Transverse colon (tissue), 4 donors: Measurements from ENCODE around the gene KRTAP12-2. TPM values are rescaled to one million over a fixed set of nuclear protein-coding genes. Genes with fewer than 3 reads are reported as not detected.

ENCODE experiments used
- DNase-seq: peaks from one replicate; pipeline ENCODE4 v3.0.0-alpha.2; 2019
- H3K27ac ChIP-seq, 4 donors: fragments of 200-600 bp; sonication (generic); 2 replicates each; pipeline ENCODE4 v1.5.1; 2016 to 2018; ENCODE audit warnings: inconsistent platforms in 4 of 4
- H3K27me3 ChIP-seq: fragments of 200-600 bp; sonication (generic); 2 replicates; pipeline ENCODE4 v1.5.1; 2017; ENCODE audit warnings: inconsistent platforms
- H3K36me3 ChIP-seq, 4 donors: fragments of 200-600 bp; sonication (generic); 2 replicates each; pipeline ENCODE4 v1.5.1; 2017 to 2019; ENCODE audit warnings: inconsistent platforms in 4 of 4
- H3K4me1 ChIP-seq, 4 donors: fragments of 200-600 bp; sonication (generic); 2 replicates each; pipeline ENCODE4 v1.5.1; 2017 to 2020; ENCODE audit warnings: inconsistent platforms in 4 of 4
- H3K4me3 ChIP-seq, 4 donors: fragments of 200-600 bp; sonication (generic); 1 replicate in 1 of 4; 2 replicates in 3 of 4; pipeline versions ENCODE4 v1.5.1 to v1.6.1; 2017 to 2019; ENCODE audit warnings: inconsistent platforms in 4 of 4
- H3K9me3 ChIP-seq, 2 donors: fragments of 200-600 bp; sonication (generic); 2 replicates each; pipeline ENCODE4 v1.5.1; 2017 to 2019; ENCODE audit warnings: inconsistent platforms in 2 of 2
- CTCF ChIP-seq, 5 experiments: fragments of 200-600 bp in 3 of 5; fragments of 450-650 bp in 2 of 5; sonication (generic) in 3 of 5; IDR thresholded peaks; 1 replicate in 2 of 5; 2 replicates in 3 of 5; pipeline ENCODE4 v1.5.1; 2016 to 2017; ENCODE audit warnings: antibody characterized with exemption in 5 of 5, inconsistent platforms in 3 of 5, mild to moderate bottlenecking in 2 of 5, moderate library complexity in 1 of 5
- EP300 ChIP-seq: sonication (generic); formaldehyde crosslinking; IDR thresholded peaks from one replicate; pipeline ENCODE4 v1.6.1; 2017; ENCODE audit warnings: antibody characterized with exemption, low read depth
- POLR2A ChIP-seq: fragments of 450-650 bp; IDR thresholded peaks from one replicate; pipeline ENCODE4 v1.6.1; 2016; ENCODE audit warnings: antibody characterized with exemption, mild to moderate bottlenecking, moderate library complexity
- POLR2AphosphoS5 ChIP-seq, 3 donors: sonication (generic); formaldehyde crosslinking; IDR thresholded peaks; one replicate each; pipeline ENCODE4 v1.6.1; 2016; ENCODE audit warnings: antibody characterized with exemption in 3 of 3
- WGBS, 2 donors: methylation state at CpG; one replicate each; pipeline ENCODE4 v1.1.5; 2018; ENCODE audit warnings: low coverage in 1 of 2; 5-methylcytosine and 5-hydroxymethylcytosine counted together
- in situ Hi-C, 4 donors: fragments of 200-750 bp; cut with MboI; loops; one replicate each; pipeline versions ENCODE4 v1.15.0 to v1.15.1; 2017; ENCODE audit warnings: low sequenced_read_pairs in 3 of 4, low pct_ligation_motif_present in 1 of 4, low pct_unique_long_range_greater_than_20kb in 1 of 4
- intact Hi-C: fragments of 100-400 bp; cut with DNase I; formaldehyde crosslinking; loops from one replicate; pipeline ENCODE4 v1.15.1; 2023; ENCODE audit warnings: low total_unique reads
- total RNA-seq, 4 donors: library from RNA; depleted of rRNA; stranded (reverse); fragments of >200 nt; gene quantifications; one replicate each; pipeline ENCODE4 v1.1.0, GENCODE V29; 2016

Gene KRTAP12-2
- total RNA-seq, 4 donors from 2014 or later, result not detected

GRCh38 chr21:44701541-44701940 lies 34.8 kb upstream of the KRTAP12-2 start:
- TF ChIP-seq POLR2AphosphoS5 (IDR thresholded peaks at IDR 0.05), result no peak
- TF ChIP-seq POLR2A, result no peak
- TF ChIP-seq CTCF (IDR thresholded peaks at IDR 0.05), result no peak
- no peak for TF ChIP-seq EP300
- no peaks in the 10 kb centered on the region for H3K36me3 ChIP-seq
- no peak overlapping the region for H3K4me3 ChIP-seq
- no peak overlapping the region for H3K27ac ChIP-seq
- H3K27me3 ChIP-seq, result peaks cover 84% of the 10 kb centered on the region
- DNase-seq, result no peak
- H3K4me1 ChIP-seq, result no peaks in the 10 kb centered on the region
- no peaks in the 10 kb centered on the region for H3K9me3 ChIP-seq
- in situ Hi-C loops (no loop called here), intact Hi-C loops (no loop called here)
- WGBS, 2 donors, result 27 to 42% methylated on average over 3 to 12 of the region's 12 CpGs

- H3K27ac ChIP-seq, result no peak overlapping the region
- H3K9me3 ChIP-seq, result no peaks in the 10 kb centered on the region
- H3K27me3 ChIP-seq, result peaks cover 84% of the 10 kb centered on the region
- in situ Hi-C loops, result no loop called here
- no peak for DNase-seq
- H3K36me3 ChIP-seq, result no peaks in the 10 kb centered on the region
- no peak overlapping the region for H3K4me3 ChIP-seq
- TF ChIP-seq POLR2A, result no peak
- no peak for TF ChIP-seq EP300
- TF ChIP-seq POLR2AphosphoS5 (IDR thresholded peaks at IDR 0.05), result no peak
- TF ChIP-seq CTCF (IDR thresholded peaks at IDR 0.05), result no peak
- H3K4me1 ChIP-seq, result no peaks in the 10 kb centered on the region
- 83 to 86% methylated on average over 10 to 14 of the region's 14 CpGs for WGBS, 2 donors
- intact Hi-C loops, result no loop called here
These were observed 34.3 kb upstream of the KRTAP12-2 start for GRCh38 chr21:44701023-44701400.

- intact Hi-C loops, result no loop called here
- Histone ChIP-seq H3K9me3 (no peaks in the 10 kb centered on the region), H3K4me3 (no peak overlapping the region), H3K27ac (no peak overlapping the region), H3K36me3 (no peaks in the 10 kb centered on the region), H3K4me1 (no peaks in the 10 kb centered on the region), H3K27me3 (peaks cover 85% of the 10 kb centered on the region)
- in situ Hi-C loops, result no loop called here
- whole genome bisulfite sequencing, 2 donors, result 30 to 52% methylated on average over 2 to 21 of the region's 21 CpGs
- no peak for DNase-seq
- TF ChIP-seq CTCF (IDR thresholded peaks at IDR 0.05) (no peak), POLR2A (no peak), EP300 (no peak), POLR2AphosphoS5 (IDR thresholded peaks at IDR 0.05) (no peak)
These were observed 33.6 kb upstream of the KRTAP12-2 start for GRCh38 chr21:44700101-44701022.

GRCh38 chr21:44699502-44700001 lies 32.8 kb upstream of the KRTAP12-2 start:
- TF ChIP-seq CTCF (IDR thresholded peaks at IDR 0.05) (no peak), EP300 (no peak), POLR2AphosphoS5 (IDR thresholded peaks at IDR 0.05) (no peak), POLR2A (no peak)
- no peak for DNase-seq
- Histone ChIP-seq H3K27ac (no peak overlapping the region), H3K36me3 (no peaks in the 10 kb centered on the region), H3K4me1 (no peaks in the 10 kb centered on the region), H3K27me3 (peaks cover 88% of the 10 kb centered on the region), H3K4me3 (no peak overlapping the region), H3K9me3 (no peaks in the 10 kb centered on the region)
- 47 to 51% methylated on average over 6 to 14 of the region's 17 CpGs for WGBS, 2 donors
- intact Hi-C loops (no loop called here), in situ Hi-C loops (loop anchor here in 2 of 4 donors (25.0 kb wide), 1 partner anchor 112 kb away; the partner anchor contains the start of genes KRTAP10-5 (in 2 of the 2) and KRTAP10-6 (in 2 of the 2))
